HEK293T (cell line): Measurements from ENCODE around the gene LRP1B.

Source experiments
- CTCF ChIA-PET: fragments of 350-600 bp; formaldehyde crosslinking; extraction: SDS; loops from one replicate; lab custom pipeline; 2021; ENCODE audit warnings: antibody characterized with exemption, inconsistent platforms; lab: Yijun Ruan, JAX
- POLR2A ChIA-PET: fragments of 350-600 bp; formaldehyde crosslinking; extraction: SDS; loops from one replicate; lab custom pipeline; 2020; ENCODE audit warnings: antibody characterized with exemption, inconsistent platforms; lab: Yijun Ruan, JAX
- DNase-seq: peaks from one replicate; pipeline ENCODE4 v3.0.0; 2012; ENCODE audit warnings: mixed read lengths; ENCODE audit errors: extremely low spot score
- ARNT ChIP-seq: fragments of 450-650 bp; IDR thresholded peaks from 2 replicates; pipeline ENCODE4 v1.6.1; 2017; ENCODE audit warnings: mild to moderate bottlenecking
- BHLHE40 ChIP-seq: fragments of 450-650 bp; IDR thresholded peaks from 2 replicates; pipeline ENCODE4 v1.6.1; 2016; ENCODE audit warnings: mild to moderate bottlenecking, moderate library complexity, borderline replicate concordance
- CTBP1 ChIP-seq: fragments of 450-650 bp; IDR thresholded peaks from 2 replicates; pipeline ENCODE4 v1.6.1; 2016; ENCODE audit warnings: borderline replicate concordance
- ELF4 ChIP-seq: fragments of 450-650 bp; IDR thresholded peaks from 2 replicates; pipeline ENCODE4 v1.6.1; 2017; ENCODE audit warnings: antibody characterized with exemption
- FOXA1 ChIP-seq: fragments of 450-650 bp; IDR thresholded peaks from 2 replicates; pipeline ENCODE4 v1.6.1; 2016; ENCODE audit warnings: mild to moderate bottlenecking
- FOXK2 ChIP-seq: fragments of 450-650 bp; IDR thresholded peaks from 2 replicates; pipeline ENCODE4 v1.6.1; 2016; ENCODE audit warnings: mild to moderate bottlenecking
- FOXM1 ChIP-seq: fragments of 450-650 bp; IDR thresholded peaks from 2 replicates; pipeline ENCODE4 v1.6.1; 2017; ENCODE audit warnings: mild to moderate bottlenecking, borderline replicate concordance
- HDGF ChIP-seq: fragments of 450-650 bp; IDR thresholded peaks from 2 replicates; pipeline ENCODE4 v1.6.1; 2017; ENCODE audit warnings: antibody characterized with exemption, borderline replicate concordance
- L3MBTL2 ChIP-seq: fragments of 450-650 bp; conservative IDR thresholded peaks from 2 replicates; pipeline ENCODE4 v1.6.1; 2016; ENCODE audit warnings: mild to moderate bottlenecking
- LEF1 ChIP-seq: fragments of 450-650 bp; IDR thresholded peaks from 2 replicates; pipeline ENCODE4 v1.6.1; 2017; ENCODE audit warnings: mild to moderate bottlenecking, borderline replicate concordance
- NFRKB ChIP-seq: fragments of 450-650 bp; IDR thresholded peaks from 2 replicates; pipeline ENCODE4 v1.6.1; 2016; ENCODE audit warnings: mild to moderate bottlenecking, moderate library complexity
- PKNOX1 ChIP-seq: fragments of 450-650 bp; IDR thresholded peaks from 2 replicates; pipeline ENCODE4 v1.6.1; 2016
- SP1 ChIP-seq: fragments of 450-650 bp; IDR thresholded peaks from 2 replicates; pipeline ENCODE4 v1.6.1; 2017
- SUZ12 ChIP-seq: fragments of 450-650 bp; IDR thresholded peaks from 2 replicates; pipeline ENCODE4 v1.6.1; 2016; ENCODE audit warnings: mild to moderate bottlenecking
- TARDBP ChIP-seq: fragments of 450-650 bp; IDR thresholded peaks from 2 replicates; pipeline ENCODE4 v1.6.1; 2016
- ZNF384 ChIP-seq: fragments of 450-650 bp; IDR thresholded peaks from 2 replicates; pipeline ENCODE4 v1.6.1; 2016

LRP1B gene

GRCh38 chr2:141027221-141027620, 1103.6 kb downstream of the LRP1B start:
- no peak for DNase-seq
- TF ChIP-seq ARNT (no peak), FOXM1 (no peak), PKNOX1 (no peak), ELF4 (no peak), SUZ12 (no peak), L3MBTL2 (no peak), BHLHE40 (no peak)
- ChIA-PET POLR2A (no interaction called here), CTCF (no interaction called here)

GRCh38 chr2:141021611-141022010, 1109.2 kb downstream of the LRP1B start:
- ChIA-PET CTCF (no interaction called here), POLR2A (no interaction called here)
- TF ChIP-seq SP1 (no peak), ZNF384 (no peak), HDGF (no peak), NFRKB (no peak)
- DNase-seq, result no peak

- TF ChIP-seq NFRKB (no peak), HDGF (no peak), FOXM1 (no peak), ARNT (no peak), ELF4 (no peak), L3MBTL2 (no peak), FOXK2 (no peak), CTBP1 (no peak), FOXA1 (no peak), PKNOX1 (no peak), SUZ12 (no peak), BHLHE40 (no peak)
- no peak for DNase-seq
- ChIA-PET POLR2A (no interaction called here), CTCF (no interaction called here)
These were observed 1109.7 kb downstream of the LRP1B start for GRCh38 chr2:141021109-141021508.

GRCh38 chr2:141020346-141020745, 1110.5 kb downstream of the LRP1B start:
- DNase-seq, result no peak
- CTCF ChIA-PET, result no interaction called here
- no peak for TF ChIP-seq HDGF
- POLR2A ChIA-PET, result no interaction called here

GRCh38 chr2:141015341-141016047, 1115.3 kb downstream of the LRP1B start:
- no peak for DNase-seq
- ChIA-PET CTCF (no interaction called here), POLR2A (no interaction called here)
- TF ChIP-seq TARDBP, result no peak
- TF ChIP-seq ARNT, result no peak
- TF ChIP-seq FOXK2, result no peak
- TF ChIP-seq ELF4, result no peak
- TF ChIP-seq SP1, result no peak
- TF ChIP-seq FOXM1, result no peak
- no peak for TF ChIP-seq L3MBTL2
- no peak for TF ChIP-seq SUZ12
- no peak for TF ChIP-seq BHLHE40
- no peak for TF ChIP-seq PKNOX1
- TF ChIP-seq FOXA1, result no peak
- no peak for TF ChIP-seq CTBP1
- TF ChIP-seq LEF1, result no peak
- no peak for TF ChIP-seq ZNF384
- no peak for TF ChIP-seq HDGF

GRCh38 chr2:141003967-141004657, 1126.7 kb downstream of the LRP1B start:
- TF ChIP-seq ARNT (no peak), LEF1 (no peak), L3MBTL2 (no peak), CTBP1 (no peak), FOXM1 (no peak), FOXK2 (no peak)
- POLR2A ChIA-PET, result no interaction called here
- no peak for DNase-seq
- CTCF ChIA-PET, result no interaction called here

GRCh38 chr2:141001750-141002149, 1129.1 kb downstream of the LRP1B start:
- CTCF ChIA-PET, result no interaction called here

More at GRCh38 chr2:141001750-141002149, 1129.1 kb downstream of the LRP1B start:
- DNase-seq, result no peak
- POLR2A ChIA-PET, result no interaction called here
- TF ChIP-seq L3MBTL2, result no peak
- no peak for TF ChIP-seq FOXM1
- TF ChIP-seq FOXA1, result no peak
- TF ChIP-seq ARNT, result no peak
- TF ChIP-seq HDGF, result no peak
- TF ChIP-seq ZNF384, result no peak
- TF ChIP-seq TARDBP, result no peak
- no peak for TF ChIP-seq CTBP1
- no peak for TF ChIP-seq SP1
- no peak for TF ChIP-seq PKNOX1
- TF ChIP-seq LEF1, result no peak
- no peak for TF ChIP-seq FOXK2
